Lower lobe of right lung (tissue), 2 donors: ENCODE measurements around the gene PLB1. TPM values are rescaled to one million over a fixed set of nuclear protein-coding genes. Genes with fewer than 3 reads are reported as not detected.

Source experiments
- ATAC-seq, 2 donors: fragments of 200-7000 bp; cut with Tn5 transposase; one replicate each; pipeline ENCODE4 v1.9.1; 2020 to 2022; ENCODE audit warnings: mild to moderate bottlenecking in 2 of 2, moderate library complexity in 2 of 2
- DNase-seq: peaks from one replicate; pipeline ENCODE4 v3.0.0-alpha.2; 2020
- H3K27ac ChIP-seq: fragments of 200-600 bp; one replicate; pipeline ENCODE4 v1.8.0; 2022
- H3K27me3 ChIP-seq: fragments of 200-600 bp; one replicate; pipeline ENCODE4 v1.8.0; 2022; ENCODE audit warnings: low read depth
- H3K36me3 ChIP-seq: fragments of 200-600 bp; one replicate; pipeline ENCODE4 v1.8.0; 2022; ENCODE audit warnings: mild to moderate bottlenecking
- H3K4me1 ChIP-seq: fragments of 200-600 bp; one replicate; pipeline ENCODE4 v1.8.0; 2022
- H3K4me3 ChIP-seq: fragments of 200-600 bp; one replicate; pipeline ENCODE4 v1.8.0; 2022; ENCODE audit warnings: mild to moderate bottlenecking
- H3K9me3 ChIP-seq: fragments of 200-600 bp; one replicate; pipeline ENCODE4 v1.8.0; 2022
- CTCF ChIP-seq: fragments of 200-600 bp; IDR thresholded peaks from one replicate; pipeline ENCODE4 v1.8.0; 2022; ENCODE audit warnings: antibody characterized with exemption, mild to moderate bottlenecking
- intact Hi-C: fragments of 100-400 bp; cut with DNase I; formaldehyde crosslinking; loops from one replicate; pipeline ENCODE4 v1.11.0; 2022
- total RNA-seq: library from RNA; stranded (reverse); fragmentation: NEBNext Ultra II Directional; extraction: Animal tissue kit (Norgen Biotek cat#: 25700); gene quantifications from one replicate; pipeline ENCODE4 v1.2.1, GENCODE V29; 2021
- donor health status: DM: no; HTN: yes; CAD: no; lungs with severe emphysema.

PLB1 gene
- total RNA-seq, 1 donor from 2014 or later = 5.5 TPM

- ATAC-seq (no peak), DNase-seq (no peak)
- no peak overlapping the region for H3K4me3 ChIP-seq
- TF ChIP-seq CTCF = no peak
- H3K27me3 ChIP-seq = no peaks in the 10 kb centered on the region
- no peaks in the 10 kb centered on the region for H3K9me3 ChIP-seq
- no peaks in the 10 kb centered on the region for H3K36me3 ChIP-seq
- no peak overlapping the region for H3K27ac ChIP-seq
- intact Hi-C loops = no loop called here
- H3K4me1 ChIP-seq = no peaks in the 10 kb centered on the region
Observed at GRCh38 chr2:28462122-28462521, 33.7 kb upstream of the PLB1 start.

- Histone ChIP-seq H3K9me3 (no peaks in the 10 kb centered on the region), H3K27me3 (no peaks in the 10 kb centered on the region), H3K4me3 (no peak overlapping the region), H3K4me1 (no peaks in the 10 kb centered on the region), H3K27ac (no peak overlapping the region), H3K36me3 (no peaks in the 10 kb centered on the region)
- ATAC-seq (no peak), DNase-seq (no peak)
- intact Hi-C loops = no loop called here
- no peak for TF ChIP-seq CTCF
Observed at GRCh38 chr2:28463211-28463816, 32.5 kb upstream of the PLB1 start.

GRCh38 chr2:28463893-28464292 lies 32.0 kb upstream of the PLB1 start:
- Histone ChIP-seq H3K4me3 (no peak overlapping the region), H3K36me3 (no peaks in the 10 kb centered on the region), H3K4me1 (no peaks in the 10 kb centered on the region), H3K27ac (no peak overlapping the region), H3K27me3 (no peaks in the 10 kb centered on the region), H3K9me3 (no peaks in the 10 kb centered on the region)
- ATAC-seq (peak in 1 of 2 donors; percentile 70), DNase-seq (no peak)
- TF ChIP-seq CTCF = no peak
- intact Hi-C loops = no loop called here

GRCh38 chr2:28465148-28465885 lies 30.5 kb upstream of the PLB1 start:
- Histone ChIP-seq H3K4me3 (no peak overlapping the region), H3K9me3 (no peaks in the 10 kb centered on the region), H3K27me3 (no peaks in the 10 kb centered on the region), H3K27ac (no peak overlapping the region), H3K36me3 (no peaks in the 10 kb centered on the region), H3K4me1 (no peaks in the 10 kb centered on the region)
- TF ChIP-seq CTCF = no peak
- intact Hi-C loops = no loop called here
- DNase-seq (no peak), ATAC-seq (no peak)

GRCh38 chr2:28469304-28469703 lies 26.6 kb upstream of the PLB1 start:
- Histone ChIP-seq H3K4me1 (no peaks in the 10 kb centered on the region), H3K9me3 (no peaks in the 10 kb centered on the region), H3K27me3 (no peaks in the 10 kb centered on the region), H3K36me3 (no peaks in the 10 kb centered on the region), H3K4me3 (no peak overlapping the region), H3K27ac (no peak overlapping the region)
- intact Hi-C loops = no loop called here
- DNase-seq (no peak), ATAC-seq (no peak)
- TF ChIP-seq CTCF = no peak
